ENCODE measurements around the gene LMO3. TPM values are rescaled to one million over a fixed set of nuclear protein-coding genes. Genes with fewer than 3 reads are reported as not detected.

LMO3 gene
- total and polyA plus RNA-seq, 2 of the 8 experiments (the other 6 are each of a cell fraction or from before 2014, with no cell fraction given): 4.7 to 16.7 TPM

DNA sequence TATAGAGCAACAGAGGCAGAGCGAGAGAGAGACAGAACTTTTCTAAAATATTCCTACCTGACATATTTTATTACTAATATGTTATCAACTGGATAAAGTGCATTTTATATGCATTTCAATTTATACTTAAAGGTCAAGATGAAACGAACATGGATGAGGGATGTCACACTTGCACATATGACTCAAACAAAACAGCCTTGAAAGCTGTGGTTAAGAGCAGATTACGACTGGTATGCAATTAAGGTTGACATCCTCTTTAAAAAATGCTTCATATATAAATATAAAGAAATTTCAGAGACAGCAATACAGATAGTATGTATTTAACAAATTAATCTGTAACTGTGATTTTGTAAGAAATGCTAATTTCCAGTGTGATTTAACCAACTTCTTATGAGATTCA lies 52.5 kb downstream of the LMO3 start (continued):
- TF ChIP-seq, protein P1, sequence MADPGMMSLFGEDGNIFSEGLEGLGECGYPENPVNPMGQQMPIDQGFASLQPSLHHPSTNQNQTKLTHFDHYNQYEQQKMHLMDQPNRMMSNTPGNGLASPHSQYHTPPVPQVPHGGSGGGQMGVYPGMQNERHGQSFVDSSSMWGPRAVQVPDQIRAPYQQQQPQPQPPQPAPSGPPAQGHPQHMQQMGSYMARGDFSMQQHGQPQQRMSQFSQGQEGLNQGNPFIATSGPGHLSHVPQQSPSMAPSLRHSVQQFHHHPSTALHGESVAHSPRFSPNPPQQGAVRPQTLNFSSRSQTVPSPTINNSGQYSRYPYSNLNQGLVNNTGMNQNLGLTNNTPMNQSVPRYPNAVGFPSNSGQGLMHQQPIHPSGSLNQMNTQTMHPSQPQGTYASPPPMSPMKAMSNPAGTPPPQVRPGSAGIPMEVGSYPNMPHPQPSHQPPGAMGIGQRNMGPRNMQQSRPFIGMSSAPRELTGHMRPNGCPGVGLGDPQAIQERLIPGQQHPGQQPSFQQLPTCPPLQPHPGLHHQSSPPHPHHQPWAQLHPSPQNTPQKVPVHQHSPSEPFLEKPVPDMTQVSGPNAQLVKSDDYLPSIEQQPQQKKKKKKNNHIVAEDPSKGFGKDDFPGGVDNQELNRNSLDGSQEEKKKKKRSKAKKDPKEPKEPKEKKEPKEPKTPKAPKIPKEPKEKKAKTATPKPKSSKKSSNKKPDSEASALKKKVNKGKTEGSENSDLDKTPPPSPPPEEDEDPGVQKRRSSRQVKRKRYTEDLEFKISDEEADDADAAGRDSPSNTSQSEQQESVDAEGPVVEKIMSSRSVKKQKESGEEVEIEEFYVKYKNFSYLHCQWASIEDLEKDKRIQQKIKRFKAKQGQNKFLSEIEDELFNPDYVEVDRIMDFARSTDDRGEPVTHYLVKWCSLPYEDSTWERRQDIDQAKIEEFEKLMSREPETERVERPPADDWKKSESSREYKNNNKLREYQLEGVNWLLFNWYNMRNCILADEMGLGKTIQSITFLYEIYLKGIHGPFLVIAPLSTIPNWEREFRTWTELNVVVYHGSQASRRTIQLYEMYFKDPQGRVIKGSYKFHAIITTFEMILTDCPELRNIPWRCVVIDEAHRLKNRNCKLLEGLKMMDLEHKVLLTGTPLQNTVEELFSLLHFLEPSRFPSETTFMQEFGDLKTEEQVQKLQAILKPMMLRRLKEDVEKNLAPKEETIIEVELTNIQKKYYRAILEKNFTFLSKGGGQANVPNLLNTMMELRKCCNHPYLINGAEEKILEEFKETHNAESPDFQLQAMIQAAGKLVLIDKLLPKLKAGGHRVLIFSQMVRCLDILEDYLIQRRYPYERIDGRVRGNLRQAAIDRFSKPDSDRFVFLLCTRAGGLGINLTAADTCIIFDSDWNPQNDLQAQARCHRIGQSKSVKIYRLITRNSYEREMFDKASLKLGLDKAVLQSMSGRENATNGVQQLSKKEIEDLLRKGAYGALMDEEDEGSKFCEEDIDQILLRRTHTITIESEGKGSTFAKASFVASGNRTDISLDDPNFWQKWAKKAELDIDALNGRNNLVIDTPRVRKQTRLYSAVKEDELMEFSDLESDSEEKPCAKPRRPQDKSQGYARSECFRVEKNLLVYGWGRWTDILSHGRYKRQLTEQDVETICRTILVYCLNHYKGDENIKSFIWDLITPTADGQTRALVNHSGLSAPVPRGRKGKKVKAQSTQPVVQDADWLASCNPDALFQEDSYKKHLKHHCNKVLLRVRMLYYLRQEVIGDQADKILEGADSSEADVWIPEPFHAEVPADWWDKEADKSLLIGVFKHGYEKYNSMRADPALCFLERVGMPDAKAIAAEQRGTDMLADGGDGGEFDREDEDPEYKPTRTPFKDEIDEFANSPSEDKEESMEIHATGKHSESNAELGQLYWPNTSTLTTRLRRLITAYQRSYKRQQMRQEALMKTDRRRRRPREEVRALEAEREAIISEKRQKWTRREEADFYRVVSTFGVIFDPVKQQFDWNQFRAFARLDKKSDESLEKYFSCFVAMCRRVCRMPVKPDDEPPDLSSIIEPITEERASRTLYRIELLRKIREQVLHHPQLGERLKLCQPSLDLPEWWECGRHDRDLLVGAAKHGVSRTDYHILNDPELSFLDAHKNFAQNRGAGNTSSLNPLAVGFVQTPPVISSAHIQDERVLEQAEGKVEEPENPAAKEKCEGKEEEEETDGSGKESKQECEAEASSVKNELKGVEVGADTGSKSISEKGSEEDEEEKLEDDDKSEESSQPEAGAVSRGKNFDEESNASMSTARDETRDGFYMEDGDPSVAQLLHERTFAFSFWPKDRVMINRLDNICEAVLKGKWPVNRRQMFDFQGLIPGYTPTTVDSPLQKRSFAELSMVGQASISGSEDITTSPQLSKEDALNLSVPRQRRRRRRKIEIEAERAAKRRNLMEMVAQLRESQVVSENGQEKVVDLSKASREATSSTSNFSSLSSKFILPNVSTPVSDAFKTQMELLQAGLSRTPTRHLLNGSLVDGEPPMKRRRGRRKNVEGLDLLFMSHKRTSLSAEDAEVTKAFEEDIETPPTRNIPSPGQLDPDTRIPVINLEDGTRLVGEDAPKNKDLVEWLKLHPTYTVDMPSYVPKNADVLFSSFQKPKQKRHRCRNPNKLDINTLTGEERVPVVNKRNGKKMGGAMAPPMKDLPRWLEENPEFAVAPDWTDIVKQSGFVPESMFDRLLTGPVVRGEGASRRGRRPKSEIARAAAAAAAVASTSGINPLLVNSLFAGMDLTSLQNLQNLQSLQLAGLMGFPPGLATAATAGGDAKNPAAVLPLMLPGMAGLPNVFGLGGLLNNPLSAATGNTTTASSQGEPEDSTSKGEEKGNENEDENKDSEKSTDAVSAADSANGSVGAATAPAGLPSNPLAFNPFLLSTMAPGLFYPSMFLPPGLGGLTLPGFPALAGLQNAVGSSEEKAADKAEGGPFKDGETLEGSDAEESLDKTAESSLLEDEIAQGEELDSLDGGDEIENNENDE (IDR thresholded peaks at IDR 0.05; ENCODE audit: insufficient replicate concordance, low read length): no peak
- no peak for TF ChIP-seq CBX8 (IDR thresholded peaks at IDR 0.05; ENCODE audit: borderline replicate concordance, low read depth, low read length)
- no peak for TF ChIP-seq KDM1A (IDR thresholded peaks at IDR 0.05; ENCODE audit: borderline replicate concordance, low read length)
- no peak for TF ChIP-seq RAD21 (IDR thresholded peaks at IDR 0.05 in 1 of 2, conservative IDR thresholded peaks at IDR 0.05 in 1 of 2; ENCODE audit: low read depth in 2 of 2, low read length in 2 of 2)
- no peak for TF ChIP-seq EGR1 (IDR thresholded peaks at IDR 0.05; ENCODE audit: borderline replicate concordance, low read depth, low read length)

Data from H1 (cell line).